Esophagus mucosa (tissue), 1 donor: ENCODE measurements around the gene FAM131A. TPM values are rescaled to one million over a fixed set of nuclear protein-coding genes. Genes with fewer than 3 reads are reported as not detected.

Experiments used
- ATAC-seq: fragments of 200-7000 bp; cut with Tn5 transposase; one replicate; pipeline ENCODE4 v1.9.1; 2020
- total RNA-seq: library from RNA; stranded (reverse); gene quantifications from one replicate; pipeline ENCODE4 v1.2.4, GENCODE V29; 2023
- donor health status: DM: yes; HTN: yes; CAD: no.

Gene FAM131A, protein sequence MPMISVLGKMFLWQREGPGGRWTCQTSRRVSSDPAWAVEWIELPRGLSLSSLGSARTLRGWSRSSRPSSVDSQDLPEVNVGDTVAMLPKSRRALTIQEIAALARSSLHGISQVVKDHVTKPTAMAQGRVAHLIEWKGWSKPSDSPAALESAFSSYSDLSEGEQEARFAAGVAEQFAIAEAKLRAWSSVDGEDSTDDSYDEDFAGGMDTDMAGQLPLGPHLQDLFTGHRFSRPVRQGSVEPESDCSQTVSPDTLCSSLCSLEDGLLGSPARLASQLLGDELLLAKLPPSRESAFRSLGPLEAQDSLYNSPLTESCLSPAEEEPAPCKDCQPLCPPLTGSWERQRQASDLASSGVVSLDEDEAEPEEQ
- total RNA-seq, result 7.3 TPM

DNA sequence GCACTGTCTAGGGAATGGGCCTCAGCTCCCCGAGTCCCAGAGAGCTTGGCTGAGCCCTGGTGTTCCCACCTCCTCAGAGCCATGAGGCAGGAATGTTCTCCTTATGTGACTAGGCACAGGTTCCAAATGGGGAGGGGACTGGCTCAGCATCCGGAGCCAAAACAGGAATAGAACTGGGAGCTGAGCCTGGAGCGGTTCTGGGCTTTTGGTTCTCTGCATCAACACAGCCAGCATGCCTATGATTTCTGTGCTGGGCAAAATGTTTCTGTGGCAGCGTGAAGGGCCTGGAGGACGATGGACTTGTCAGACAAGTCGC is at the start of gene FAM131A:
FAM131A (plus strand) TSS at position 202 of the 316 bp plus-strand sequence; CDS start at position 233, 31 bp downstream.
- ATAC-seq, result no peak

DNA sequence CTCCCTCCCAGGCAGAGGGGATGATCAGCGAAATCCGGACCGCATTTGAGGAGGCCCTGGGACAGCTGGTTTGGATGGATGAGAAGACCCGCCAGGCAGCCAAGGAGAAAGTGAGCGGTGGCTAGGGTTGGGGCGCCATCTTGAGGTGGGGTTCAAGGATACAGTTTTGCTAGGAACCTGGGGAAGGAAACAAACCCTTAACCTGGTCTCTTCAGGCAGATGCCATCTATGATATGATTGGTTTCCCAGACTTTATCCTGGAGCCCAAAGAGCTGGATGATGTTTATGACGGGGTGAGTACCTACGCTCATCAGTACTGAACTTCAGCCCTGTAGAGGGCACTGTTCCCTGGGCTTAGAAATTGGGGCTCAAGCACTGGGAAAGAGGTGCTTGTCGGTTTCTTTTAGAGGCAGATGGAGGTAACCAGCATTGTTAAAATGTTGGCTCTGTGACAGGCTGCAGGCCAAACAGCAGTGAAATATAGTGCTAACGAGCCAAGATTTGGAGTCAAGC is 47.9 kb upstream of the FAM131A start:
- peak; percentile 40 for ATAC-seq

DNA sequence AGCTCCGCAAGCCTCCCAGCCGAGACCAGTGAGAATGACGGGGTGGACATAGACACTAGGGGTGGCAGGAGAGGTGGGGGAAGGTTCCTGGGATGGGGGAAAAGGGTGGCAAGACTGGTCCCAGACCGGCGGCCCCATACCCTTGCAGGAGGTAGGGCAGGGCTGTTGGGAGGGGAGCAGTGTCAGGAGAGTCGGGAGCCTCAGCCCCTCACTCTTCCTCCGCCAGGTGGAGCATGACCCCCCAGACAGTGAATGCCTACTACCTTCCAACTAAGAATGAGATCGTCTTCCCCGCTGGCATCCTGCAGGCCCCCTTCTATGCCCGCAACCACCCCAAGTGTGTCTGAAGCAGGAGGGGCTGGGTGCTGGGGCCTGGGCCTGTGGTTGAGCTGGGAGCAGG is 47.1 kb upstream of the FAM131A start:
- ATAC-seq, result no peak

DNA sequence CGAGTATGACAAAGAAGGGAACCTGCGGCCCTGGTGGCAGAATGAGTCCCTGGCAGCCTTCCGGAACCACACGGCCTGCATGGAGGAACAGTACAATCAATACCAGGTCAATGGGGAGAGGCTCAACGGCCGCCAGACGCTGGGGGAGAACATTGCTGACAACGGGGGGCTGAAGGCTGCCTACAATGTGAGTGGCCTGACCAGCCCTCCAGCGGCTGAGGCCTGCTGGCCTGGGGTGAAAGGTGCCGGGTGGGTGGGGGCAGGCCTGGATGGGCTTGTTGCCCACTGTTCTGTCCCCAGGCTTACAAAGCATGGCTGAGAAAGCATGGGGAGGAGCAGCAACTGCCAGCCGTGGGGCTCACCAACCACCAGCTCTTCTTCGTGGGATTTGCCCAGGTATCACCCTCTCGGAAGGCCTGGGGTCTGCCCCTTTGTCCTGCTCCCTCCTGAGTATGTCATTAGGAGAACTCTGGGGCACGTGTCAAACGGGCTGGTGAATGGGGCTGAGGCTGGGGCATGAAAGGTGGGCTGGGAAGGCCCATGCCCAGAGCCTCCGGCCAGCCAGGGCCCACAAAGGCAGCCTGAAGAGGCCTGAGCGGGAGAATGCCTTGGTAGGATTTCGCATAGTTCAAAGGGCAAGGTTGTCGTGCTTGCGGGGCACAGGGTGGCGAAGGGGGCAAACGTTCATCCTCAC is 46.2 kb upstream of the FAM131A start:
- ATAC-seq, result peak; percentile 4

DNA sequence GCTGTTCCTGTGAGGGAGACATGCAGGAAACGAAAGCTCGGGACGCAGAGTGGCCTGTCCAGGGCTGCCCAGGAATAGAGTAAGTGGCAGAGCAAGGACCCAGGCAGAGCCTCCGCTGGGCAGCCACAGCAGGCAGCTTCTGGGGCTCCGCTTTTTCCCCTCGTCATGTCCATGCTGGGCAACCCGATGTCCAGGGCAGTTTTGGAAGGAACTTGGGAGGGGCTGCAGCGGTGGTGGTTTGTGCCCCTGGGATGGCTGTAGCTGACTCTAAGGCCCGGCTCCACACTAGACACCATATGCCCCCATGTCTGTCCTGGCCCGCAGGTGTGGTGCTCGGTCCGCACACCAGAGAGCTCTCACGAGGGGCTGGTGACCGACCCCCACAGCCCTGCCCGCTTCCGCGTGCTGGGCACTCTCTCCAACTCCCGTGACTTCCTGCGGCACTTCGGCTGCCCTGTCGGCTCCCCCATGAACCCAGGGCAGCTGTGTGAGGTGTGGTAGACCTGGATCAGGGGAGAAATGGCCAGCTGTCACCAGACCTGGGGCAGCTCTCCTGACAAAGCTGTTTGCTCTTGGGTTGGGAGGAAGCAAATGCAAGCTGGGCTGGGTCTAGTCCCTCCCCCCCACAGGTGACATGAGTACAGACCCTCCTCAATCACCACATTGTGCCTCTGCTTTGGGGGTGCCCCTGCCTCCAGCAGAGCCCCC is 45.5 kb upstream of the FAM131A start:
- ATAC-seq, result no peak

DNA sequence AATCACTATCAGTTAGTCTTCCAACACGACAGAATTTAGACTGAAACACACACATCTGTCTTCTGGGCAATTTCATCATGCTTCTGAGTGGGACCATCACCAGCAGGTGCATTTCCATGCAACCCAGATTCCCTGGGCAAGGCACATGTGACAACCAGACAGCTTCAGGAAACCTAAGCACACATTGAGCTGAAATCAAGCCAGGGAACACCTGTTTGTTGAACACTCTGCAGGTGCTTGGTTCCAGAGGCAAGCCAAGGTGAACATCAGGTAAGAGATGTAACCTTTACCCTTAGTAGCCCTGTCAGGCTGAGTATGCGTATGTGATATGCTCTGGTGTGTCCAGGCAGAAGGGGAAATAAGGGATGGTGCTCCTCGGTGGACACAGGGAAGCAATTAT is 41.6 kb upstream of the FAM131A start:
- no peak for ATAC-seq

DNA sequence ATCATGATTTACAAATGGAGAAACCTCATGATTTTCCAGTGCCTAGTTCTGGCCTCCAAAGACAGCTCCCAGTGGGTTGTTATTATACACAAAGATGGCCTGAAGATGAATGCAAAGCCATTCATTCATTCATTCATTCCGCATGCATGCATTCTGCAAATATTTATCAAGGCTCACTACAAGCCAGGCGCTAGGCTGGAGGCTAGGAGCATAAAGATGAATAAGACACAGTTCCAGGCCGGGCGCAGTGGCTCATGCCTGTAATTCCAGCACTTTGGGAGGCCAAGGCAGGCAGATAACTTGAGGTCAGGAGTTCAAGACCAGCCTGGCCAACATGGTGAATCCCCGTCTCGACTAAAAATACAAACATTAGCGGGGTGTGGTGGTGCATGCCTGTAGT is 40.8 kb upstream of the FAM131A start:
- no peak for ATAC-seq

DNA sequence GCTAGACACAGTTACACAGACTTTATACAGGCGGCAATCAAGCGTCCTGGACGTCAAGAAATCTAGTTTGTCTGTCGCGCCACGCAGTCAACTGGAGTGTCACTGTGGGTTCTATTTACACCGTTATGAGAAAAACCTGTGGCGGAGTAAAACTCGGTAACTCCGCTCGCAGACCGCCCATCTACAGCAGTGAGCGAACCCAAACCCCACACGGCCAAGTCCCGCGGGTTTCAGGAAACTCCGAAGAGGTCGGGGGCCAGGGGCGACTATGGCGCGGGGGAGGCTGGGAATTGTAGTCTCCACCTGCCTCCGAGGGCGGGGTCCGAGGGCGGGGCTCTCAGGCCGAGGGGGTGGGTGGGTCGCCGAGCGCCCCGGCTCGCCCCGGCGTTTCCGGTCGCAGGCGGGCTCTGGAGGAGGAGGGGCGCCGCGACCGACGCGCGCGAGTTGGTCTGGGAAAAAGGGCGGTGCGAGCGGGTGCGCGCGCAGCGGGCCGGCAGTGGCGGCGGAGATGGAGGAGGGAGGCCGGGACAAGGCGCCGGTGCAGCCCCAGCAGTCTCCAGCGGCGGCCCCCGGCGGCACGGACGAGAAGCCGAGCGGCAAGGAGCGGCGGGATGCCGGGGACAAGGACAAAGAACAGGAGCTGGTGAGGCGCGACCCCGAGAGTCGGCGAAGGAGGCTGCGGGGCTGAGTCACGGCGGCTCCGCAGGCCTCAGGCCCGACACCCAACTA is 38.5 kb upstream of the FAM131A start, which contains the start of gene PSMD2:
PSMD2 (plus strand) TSS at position 483 of the 729 bp plus-strand sequence; CDS start at position 509, 26 bp downstream.
- ATAC-seq, result peak; percentile 99

DNA sequence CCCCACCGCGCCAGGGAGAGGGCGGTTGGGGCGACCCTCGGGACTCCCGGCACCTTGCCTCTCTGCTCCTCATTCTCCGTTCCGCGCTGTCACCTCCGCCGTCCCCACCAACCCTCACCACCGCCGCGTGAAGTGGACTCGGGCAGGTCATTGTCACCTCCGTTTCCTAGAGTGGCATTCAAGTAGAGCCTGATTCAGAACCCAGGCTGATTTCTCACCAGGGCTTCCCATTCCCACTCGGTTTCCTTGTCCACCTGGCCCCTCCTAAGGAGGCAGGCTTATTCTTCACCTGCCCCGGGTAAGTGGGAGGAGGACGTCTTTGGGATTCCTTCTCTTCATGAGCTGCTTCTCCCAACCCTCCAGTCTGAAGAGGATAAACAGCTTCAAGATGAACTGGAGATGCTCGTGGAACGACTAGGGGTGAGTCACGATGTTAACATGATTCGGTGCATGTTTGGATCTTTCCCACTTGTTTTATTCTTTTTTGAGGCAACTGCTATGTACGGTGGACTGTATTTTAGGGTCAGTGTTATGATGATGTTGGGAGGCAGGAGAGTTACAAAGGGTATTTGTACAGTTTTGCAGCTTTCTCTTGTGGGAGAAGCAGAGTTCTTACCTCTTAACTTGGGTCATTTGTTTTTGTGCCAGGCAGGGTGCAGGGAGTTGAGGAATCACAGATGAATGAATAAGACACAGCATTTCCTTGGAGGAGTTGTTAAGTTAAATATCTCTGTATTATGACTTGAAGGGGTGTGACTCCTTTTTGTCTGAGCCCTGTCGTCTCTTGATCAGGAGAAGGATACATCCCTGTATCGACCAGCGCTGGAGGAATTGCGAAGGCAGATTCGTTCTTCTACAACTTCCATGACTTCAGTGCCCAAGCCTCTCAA is 37.7 kb upstream of the FAM131A start:
- peak; percentile 28 for ATAC-seq

DNA sequence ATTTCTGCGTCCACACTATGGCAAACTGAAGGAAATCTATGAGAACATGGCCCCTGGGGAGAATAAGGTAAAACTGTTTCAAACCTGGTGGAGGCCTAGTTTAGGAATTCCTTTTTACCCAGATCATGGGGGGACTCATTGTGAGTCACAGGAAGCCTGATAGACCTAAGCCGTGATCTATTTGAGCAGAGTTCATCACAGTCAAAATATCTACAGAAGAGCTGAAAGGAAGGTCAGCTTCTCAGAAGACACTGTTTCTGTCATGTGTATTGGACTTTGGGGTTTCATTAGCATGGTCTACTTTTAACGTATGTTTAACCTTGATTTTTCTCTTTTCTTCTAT is 37.1 kb upstream of the FAM131A start:
- no peak for ATAC-seq

DNA sequence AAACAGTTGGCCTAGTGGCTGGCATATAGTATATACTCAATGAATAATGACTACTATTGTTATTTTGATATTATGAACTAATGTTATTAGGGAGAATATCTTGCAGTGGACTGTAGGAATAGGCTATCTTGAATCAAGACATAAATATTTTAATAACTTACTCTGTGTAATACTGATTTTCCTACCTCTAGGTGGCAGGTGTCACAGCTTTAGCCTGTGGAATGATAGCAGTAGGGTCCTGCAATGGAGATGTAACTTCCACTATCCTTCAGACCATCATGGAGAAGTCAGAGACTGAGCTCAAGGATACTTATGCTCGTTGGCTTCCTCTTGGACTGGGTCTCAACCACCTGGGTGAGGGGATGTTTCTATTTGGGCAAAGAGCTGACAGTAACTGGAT is 31.8 kb upstream of the FAM131A start:
- peak; percentile 33 for ATAC-seq

DNA sequence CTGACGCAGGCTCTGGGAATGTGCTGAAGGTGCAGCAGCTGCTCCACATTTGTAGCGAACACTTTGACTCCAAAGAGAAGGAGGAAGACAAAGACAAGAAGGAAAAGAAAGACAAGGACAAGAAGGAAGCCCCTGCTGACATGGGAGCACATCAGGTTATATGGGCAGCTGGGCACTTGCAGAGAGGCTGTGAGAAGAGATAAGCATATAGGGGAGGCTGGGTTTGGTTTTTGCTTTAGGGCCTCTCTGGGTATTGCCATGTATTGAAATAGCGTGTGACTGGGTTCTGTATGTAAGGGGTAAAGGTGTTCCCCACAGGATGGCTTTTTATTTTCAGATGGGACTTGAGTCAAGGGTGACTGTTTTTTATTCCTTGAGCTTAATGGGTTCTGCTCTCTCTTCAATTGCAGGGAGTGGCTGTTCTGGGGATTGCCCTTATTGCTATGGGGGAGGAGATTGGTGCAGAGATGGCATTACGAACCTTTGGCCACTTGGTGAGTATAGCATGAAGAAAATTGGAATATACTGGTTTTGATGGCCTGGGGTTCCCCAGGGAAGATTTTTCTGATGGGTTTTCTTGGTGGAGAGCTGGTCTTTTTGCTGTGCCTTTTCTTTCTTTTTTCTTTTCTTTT is 30.9 kb upstream of the FAM131A start:
- ATAC-seq, result no peak

DNA sequence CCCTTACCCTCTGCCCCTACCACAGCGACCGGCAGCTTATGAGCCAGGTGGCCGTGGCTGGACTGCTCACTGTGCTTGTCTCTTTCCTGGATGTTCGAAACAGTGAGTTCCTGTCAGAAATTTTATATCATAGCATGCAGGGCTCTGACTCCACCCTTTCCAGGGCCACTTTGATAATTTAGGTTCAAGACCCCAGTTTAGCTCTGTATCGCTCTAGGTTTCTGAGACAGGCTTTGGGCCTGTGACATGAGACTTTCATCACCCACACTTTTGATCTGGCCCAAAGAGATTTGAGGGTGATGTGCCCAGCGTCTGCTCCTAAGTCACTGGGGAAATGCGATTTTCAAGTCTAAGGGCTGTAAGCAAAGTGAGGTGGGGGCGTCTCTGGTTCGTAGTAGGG is 29.5 kb upstream of the FAM131A start:
- ATAC-seq, result no peak

DNA sequence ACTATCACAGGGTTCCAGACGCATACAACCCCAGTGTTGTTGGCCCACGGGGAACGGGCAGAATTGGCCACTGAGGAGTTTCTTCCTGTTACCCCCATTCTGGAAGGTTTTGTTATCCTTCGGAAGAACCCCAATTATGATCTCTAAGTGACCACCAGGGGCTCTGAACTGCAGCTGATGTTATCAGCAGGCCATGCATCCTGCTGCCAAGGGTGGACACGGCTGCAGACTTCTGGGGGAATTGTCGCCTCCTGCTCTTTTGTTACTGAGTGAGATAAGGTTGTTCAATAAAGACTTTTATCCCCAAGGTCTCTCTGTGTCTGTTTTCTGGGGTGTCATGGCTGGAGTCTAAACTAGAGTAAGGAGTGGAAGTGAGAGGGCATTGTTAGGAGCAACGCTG is 28.7 kb upstream of the FAM131A start:
- ATAC-seq, result no peak

DNA sequence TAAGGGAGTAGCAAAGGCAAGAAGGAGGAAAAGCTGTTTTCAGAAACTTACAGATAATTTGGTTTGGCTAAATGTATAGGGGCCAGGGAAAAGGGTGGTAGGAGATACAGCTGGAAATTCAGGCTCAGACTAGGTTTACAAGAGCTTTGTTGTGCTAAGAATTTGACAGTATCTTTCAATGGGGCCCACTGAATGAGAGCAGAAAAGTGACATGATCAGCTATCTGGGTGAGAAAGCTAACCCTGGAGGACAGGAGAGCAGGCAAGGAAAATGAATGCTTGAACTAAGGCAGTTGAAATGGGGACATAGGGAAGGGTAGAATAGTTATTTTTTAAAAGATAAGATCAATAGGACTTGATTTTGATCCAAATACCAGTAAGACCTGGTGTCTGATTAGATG is 25.8 kb upstream of the FAM131A start:
- ATAC-seq, result no peak

DNA sequence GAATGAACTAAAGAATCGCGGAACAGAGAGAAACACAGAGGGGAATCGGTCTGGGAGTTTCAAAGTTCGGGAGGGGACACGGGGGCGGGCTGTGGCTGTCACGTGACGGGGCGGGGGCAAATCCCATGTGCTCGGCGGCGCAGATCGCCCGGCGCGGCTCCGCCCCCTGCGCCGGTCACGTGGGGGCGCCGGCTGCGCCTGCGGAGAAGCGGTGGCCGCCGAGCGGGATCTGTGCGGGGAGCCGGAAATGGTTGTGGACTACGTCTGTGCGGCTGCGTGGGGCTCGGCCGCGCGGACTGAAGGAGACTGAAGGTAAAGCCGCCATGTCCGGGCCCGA is 23.1 kb upstream of the FAM131A start, which contains the start of gene EIF4G1:
EIF4G1 (plus strand) TSS at position 244 of the 337 bp plus-strand sequence. CDS start 1,191 bp downstream, outside the sequence.
- peak; percentile 85 for ATAC-seq

DNA sequence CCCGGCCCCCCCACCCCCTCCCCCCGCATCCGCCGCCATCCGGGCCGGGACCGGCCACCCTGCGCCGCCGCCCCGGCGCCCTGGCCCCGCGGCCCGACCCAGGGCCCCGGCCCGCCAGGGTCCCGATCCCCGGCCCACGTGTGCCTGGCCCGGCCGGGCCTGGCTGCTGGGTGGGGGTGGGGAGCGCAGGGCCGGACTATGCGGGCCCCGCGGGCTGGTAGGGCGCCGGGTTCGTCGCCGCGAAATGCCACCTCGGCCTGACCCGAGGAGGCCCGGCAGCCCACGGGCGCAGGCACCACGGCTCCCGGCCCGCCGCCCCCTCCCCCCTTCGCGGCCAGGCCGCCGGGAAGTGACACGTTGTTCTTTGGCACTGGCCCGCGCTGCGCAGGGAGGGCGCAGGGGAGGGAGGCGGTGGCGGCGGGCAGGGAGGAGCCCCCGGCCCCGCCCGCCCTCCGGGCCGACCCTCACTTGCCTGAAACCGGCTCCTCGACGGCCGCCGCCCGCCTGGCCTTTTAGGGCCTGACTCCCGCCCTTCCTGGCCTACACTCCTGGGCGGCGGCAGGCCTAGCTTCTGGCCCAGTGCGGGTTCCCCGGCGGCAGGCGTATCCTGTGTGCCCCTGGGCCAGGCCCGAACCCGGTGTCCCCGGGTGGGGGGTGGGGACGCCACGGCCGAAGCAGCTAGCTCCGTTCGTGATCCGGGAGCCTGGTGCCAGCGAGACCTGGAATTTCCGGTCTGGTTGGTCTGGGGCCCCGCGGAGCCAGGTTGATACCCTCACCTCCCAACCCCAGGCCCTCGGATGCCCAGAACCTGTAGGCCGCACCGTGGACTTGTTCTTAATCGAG is 22.5 kb upstream of the FAM131A start:
- peak; percentile 68 for ATAC-seq

DNA sequence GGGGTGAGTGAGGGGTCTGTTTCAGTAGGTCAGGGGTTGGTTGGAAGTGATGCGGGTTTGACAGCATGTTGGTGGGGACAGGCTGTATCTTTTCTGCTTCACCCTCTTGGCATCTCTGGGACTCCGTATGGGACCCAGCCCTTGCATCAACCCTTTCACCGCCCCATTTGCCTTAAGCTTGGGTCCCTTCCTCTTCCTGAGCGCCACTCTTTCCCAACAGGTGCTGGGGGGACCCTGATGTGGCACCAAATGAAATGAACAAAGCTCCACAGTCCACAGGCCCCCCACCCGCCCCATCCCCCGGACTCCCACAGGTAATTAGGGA is 21.9 kb upstream of the FAM131A start:
- no peak for ATAC-seq

DNA sequence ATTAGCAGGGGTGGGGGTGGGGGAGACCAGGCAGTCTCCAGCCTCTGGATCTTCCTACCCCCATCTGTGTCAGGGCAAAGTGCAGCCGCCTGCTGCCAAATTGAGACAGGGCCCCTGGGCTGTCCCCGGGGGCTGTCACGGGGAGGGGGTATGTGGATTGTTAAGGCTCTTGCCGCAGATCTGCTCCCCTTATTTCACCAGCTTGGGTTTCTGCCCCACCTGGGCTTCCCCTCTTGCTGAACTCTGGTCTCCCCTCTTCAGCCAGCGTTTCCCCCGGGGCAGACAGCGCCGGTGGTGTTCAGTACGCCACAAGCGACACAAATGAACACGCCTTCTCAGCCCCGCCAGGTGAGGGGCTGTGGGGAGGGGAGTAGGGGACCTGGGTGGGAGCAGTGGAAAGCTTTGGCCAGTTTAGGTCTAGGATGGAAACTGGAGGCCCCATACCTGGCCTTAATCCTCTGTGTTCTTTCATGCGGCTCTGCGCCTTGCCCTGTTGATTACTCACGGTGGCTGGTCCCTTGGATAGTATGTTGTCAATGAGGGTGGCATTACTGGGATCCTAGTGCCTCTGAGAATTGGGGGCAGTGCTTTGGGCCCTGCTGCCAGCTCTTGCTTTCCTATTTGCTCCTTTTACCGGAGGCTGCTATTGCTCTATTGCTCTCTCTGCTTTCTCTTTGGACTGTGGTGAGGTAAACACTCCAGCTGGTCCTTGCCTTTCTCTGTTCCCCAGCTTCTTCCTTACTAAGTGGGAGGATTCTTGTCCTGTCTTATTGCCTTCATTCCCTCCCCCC is 21.3 kb upstream of the FAM131A start:
- peak; percentile 9 for ATAC-seq

DNA sequence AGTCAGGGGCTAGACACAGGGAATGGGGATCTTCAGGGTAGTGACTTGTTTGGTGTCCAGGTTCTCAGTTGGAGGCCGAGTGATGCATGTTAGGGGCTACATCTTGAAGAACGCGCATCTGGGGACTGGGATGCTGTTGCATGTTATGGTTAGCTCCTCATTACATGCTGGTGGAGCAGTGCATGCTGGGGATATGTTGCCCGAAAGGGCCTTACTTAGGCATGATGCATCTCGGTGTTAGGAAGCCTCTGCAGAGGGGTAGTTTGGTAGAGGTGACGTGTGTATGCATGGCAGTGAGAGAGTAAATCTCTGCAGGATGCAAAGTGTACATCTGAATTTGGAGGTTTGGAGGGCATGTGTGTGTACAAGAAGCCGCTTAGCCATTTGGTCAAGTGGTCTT is 20.6 kb upstream of the FAM131A start:
- ATAC-seq, result no peak
